Stimulated activated CD8-positive, alpha-beta memory T cell treated with anti-CD3 and anti-CD28 coated beads, Interleukin-12 subunit alpha, Interleukin-12 subunit beta, amount 100 ng/mL, for 1 hour (primary cell): ENCODE measurements around the gene AGFG1.
"Not testable (repeated sequence)": the region's sequence is repeated elsewhere in the genome, so short reads cannot be mapped to it uniquely, and the experiment has no call there.

Experiments
- DNase-seq: peaks from one replicate; pipeline ENCODE4 v3.0.0-alpha.2; 2020; ENCODE audit warnings: low read depth

Gene AGFG1

DNA sequence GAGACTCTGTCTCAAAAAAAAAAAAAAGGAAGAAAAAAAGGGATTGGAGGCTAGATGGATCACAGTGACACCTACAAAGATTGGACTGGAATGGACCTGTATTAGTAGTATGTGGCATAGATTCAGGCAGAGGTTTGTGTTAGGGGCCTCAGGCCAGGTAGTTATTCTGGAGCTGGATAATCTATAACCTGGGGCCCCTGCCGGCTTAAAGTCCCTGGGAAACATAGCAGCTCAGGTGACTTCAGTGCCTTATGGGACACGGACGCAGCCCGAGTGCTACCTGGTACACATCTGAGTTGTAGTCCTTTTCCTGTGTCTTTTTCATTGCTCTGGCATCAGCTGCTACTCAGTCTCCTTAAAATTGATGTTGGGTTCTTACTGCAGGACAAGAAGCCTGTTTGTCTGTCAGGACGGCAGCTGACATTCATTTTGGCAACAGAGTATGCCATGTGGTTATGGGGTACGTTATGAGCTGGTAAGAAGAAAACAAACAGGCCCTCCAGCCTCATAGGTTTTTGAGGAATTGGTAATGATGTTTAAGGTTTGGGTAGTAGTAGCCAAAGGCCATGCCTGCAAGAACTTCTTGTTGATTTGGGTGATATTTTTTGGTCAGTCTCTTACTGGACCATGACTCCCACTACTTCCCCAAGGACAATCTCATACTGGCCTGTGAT, 27.8 kb downstream of the AGFG1 start:
- DNase-seq = no peak

DNA sequence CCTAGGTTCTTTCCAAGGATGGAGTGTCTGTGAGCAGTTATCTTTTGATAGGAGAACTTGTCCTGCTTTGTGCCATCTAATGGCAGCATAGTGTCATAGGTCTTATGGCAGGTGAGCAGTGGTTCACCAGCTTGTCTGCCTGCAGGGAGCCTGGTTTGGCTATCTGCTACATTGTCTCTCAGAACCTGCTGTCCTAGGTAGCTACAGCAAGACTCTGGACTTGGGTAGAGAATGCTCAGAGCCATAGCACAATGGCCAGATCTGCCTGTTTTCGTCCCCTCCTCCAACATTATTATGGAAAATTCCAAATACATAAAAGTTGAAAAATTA, 28.3 kb downstream of the AGFG1 start:
- no peak for DNase-seq

DNA sequence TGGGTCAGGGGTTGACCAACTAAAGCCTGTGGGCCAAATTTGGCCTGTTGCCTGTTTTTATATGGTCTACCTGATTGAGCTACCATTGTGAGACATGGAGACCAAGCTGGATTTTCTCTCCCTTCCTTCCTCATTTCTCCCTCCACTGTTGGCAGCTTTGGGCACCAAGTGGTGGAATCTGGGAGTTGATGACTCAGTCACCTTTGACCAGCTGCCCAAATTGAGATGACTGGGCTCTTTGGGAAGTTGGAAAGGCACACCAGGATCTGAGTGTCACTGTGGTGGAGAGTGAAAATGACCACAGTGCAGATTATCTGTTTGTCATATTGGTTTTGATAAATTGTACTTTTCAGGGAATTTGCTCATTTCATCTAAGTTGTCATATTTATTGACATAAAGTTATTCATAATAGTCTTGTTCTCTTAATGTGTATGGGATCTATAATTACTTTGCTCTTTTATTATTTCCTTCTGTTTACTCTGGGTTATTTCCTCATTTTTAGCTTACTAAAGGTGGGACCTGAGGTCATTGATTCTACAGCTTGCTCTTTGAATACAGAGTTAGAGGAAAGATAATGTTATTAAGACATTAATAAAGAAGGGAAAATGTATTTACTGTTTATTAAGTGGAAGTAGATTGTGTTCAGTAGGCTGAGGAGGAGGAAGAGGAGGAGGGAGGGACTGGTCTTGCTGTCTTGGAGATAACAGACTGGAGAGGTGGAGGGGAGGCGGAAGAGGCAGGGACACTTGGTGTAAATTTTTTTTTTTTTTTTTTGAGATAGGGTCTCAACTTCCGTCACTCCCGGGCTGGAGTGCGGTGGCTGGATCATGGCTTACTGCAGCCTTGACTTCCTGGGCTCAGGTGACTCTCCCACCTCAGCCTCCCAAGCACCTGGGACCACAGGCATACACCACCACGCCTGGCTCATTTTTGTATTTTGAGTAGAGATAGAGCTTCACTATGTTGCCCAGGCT, 31.8 kb downstream of the AGFG1 start:
- no peak for DNase-seq

DNA sequence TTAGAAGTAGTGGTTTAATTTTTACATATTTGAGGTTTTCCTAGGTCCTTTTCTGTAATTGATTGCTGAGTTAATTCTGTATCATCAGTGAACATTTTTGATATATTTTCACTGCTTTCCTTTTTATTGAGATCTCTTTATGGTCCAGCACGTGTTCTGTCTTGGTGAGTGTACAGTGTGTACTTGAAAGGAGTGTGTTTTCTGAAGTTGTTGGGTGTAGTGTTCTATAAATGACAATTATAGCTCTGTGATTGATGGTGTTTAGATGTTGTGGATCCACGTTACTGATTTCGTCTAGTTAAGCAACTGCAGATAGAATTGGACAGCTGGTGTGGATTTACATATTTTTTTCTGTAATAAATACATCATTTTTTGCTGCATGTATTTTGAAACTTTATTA, 32.7 kb downstream of the AGFG1 start:
- DNase-seq = no peak

DNA sequence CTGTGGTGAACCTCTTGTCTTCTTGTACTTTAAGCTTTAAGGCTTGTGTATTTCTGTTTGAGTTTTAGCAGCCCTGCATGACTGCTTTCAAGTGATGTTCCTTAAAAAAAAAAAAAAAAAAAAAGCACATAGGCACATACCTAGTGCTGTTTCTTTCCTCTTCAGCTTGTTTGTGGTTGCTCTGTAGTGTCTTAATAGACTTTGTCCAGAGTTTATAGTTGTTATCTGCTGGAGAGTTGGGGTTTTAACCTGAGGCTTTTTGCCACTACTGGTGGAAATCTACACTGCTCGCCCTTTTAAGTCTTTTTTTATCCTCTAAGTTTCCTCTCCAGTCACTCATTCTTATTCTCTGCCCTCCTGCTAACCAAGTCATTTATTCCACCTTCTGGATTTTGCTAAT, 34.5 kb downstream of the AGFG1 start:
- no peak for DNase-seq

DNA sequence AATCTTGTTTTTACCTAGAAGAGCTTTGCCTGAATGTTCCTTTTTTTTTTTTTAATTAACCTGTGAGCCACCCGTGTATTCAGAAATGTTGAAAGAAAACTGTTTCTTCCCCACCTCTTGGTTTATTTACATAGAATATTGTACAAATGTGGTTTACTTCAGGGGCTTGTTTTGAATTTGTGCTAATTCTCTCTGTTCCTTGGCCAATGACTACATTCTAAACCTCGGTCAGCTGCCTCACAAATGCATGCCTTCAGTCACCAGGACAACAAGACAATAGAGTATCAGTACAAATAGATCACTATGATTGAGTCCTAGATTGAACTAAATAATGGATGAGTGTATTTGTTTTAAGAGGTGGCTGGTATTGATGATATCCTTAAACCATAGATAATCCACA, 36.0 kb downstream of the AGFG1 start:
- no peak for DNase-seq

DNA sequence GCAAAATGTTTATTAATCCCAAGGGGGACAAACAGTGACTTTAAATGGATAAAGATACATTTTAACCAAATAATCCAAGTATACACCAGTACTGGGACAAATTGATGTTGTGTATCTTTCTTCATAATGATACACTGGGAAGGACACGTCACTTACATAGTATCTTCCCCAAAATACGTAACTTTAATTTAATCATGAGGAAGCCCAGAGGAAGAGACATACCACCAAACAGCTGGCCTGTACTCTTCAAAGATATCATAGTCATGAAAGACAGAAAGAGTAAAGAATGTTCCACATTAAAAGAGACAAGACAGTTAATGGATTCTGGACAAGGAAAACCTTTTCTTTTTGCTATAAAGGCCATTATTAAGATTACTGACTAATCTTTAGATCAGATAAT, 37.1 kb downstream of the AGFG1 start:
- no peak for DNase-seq

DNA sequence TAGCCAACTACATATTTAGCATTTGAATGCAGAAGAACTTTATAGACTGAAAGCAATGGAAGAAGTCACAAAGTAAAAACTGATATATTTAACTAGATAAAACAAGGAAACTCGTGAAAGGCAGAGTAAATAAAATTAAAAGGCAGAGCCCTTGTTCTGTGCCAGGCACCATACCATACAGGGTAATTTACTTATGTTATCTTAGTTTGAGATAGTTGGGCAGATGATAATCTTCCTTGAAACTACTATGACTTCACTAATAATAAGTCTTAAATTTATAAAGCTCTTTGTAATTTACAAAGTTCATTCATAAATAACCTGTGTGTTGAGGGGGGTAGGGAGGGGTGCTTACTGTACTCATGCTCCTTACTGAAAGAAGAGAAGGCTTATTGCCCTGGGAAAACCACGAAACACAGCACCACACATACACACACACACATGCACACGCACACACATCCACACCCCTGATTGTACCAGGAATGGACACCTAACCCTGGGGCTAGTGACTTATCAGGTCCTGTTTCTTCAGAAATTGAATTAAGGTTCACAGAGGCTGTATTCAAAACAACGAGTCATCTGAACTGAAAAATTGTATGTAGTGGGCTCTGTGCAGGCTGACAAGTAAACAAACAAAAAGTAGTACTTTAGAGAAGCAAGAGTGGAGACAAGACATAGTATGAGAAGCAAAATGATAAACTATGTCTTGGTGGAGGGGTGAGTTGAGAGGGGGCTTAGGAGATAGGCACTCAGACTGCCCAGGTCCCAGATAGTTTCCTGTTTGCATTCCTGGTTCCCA, 38.1 kb downstream of the AGFG1 start:
- no peak for DNase-seq

DNA sequence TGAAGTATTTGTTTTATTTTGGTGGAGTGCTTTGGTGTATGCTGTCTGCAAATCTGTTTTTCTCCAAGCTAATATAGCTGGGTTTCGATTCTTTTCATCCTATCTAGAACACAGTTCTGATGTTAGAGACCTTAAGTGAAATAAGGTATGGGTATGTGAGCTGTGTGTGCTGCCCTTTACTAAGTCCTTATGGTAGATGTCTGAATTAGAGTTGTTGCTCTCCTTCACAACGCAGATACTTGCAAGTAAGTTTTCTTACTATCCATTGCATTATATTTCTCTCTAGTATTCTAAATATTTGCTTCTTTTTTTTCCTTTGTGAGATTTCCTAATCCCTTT, 38.6 kb downstream of the AGFG1 start:
- no peak for DNase-seq

DNA sequence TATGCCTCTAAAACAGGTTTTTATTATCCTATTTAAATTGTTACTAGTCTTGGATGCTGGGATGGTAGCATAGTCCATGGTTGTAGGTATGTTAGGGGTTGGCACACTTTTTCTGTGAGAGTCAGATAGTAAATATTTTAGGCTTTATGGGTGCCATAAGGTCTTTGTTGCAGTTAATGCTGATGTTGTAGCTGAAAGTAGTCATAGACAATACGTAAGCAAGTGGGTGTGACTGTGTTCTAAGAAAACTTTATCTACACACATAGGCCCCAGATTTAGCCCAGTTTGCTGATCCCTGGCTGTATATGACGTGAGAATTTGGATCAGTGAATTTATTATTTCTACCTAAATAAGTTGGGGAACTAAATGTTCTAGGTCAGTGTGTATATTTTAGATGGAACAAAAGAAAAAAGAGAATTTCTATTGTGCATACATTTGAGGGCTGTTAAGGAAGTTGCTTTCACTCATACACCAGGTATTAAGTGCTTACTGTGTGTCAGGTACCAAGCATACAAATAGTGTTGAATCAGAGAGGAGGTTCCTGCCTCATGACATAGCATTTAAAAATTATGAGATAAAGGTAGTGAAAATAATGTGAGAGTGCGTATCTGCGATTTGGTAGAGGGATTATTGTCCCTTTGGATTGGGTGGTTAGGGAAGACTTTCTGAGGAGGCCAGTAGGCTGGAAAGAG, 39.4 kb downstream of the AGFG1 start:
- no peak for DNase-seq

DNA sequence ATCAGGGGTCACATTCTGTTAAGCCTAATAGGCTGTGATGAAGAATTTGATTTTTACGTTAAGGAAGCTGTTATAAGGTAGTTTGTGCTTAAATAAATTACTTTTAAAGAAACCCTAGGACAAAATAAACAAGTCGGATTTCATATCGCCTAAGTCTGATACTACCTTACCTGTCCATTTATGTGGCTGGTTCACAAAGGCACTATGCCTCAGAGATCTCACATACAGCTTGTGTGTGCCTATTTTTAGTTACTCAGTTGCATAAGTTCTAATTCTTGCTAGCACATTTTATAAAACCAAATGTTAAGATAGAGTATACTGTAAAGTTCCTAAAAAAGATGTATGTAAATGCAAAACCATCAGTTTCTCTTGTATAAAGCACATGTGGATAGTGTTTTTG, 40.0 kb downstream of the AGFG1 start:
- no peak for DNase-seq

DNA sequence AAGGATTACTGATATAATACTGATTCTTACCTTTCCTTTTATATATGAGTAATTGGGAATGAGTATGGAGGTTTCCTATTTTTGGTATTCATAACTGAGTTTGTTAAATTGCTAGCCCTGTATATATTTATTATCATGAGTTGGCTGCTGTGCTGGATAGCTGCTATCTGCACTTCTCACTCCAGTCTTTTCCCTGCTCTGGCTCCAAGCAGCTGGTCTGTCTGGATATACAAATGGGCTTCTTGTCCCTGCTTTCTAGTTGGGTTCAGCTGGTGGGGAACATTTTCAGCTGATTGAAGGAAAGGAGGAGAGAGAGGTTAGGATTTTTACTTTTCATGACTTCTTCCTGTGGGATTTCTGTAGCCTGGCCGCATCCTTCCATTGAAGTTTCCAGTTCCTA, 41.2 kb downstream of the AGFG1 start:
- no peak for DNase-seq

DNA sequence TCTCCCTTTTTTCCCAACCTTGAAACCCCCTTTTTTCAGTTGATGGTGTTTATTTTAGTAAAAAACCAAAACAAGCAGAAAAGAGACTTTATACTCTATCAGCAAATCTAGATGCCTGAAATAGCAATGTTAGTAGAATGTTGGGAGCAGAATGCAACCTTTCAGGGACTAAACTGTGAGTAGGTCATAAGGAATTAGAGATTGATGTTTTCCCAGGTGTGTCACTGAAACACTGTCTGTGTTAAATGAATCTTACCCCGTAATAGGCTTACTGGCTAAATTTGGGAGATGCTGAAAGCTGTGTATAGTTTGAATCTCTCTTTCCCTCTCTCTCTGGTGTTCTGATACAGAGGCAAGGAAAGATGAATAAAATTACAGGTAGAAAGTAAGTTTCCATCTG, 43.8 kb downstream of the AGFG1 start:
- DNase-seq = no peak

DNA sequence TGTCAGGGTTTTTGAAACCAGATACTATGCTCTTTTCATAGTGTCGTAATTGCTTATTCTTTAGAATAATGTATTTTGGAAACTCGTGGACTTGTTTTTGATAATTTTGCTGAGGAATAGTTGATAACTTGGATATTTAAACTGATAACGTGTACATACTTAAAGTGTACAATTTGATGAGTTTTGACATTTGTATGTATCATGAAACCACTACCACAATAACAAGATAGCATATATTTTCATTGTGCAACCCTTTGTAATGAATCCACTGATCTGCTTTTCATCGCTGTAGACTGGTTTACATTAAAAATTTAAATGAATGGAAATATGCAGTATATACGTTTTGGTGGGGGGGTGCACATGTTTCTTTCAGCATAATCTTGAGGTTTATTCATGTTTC, 45.8 kb downstream of the AGFG1 start:
- no peak for DNase-seq

DNA sequence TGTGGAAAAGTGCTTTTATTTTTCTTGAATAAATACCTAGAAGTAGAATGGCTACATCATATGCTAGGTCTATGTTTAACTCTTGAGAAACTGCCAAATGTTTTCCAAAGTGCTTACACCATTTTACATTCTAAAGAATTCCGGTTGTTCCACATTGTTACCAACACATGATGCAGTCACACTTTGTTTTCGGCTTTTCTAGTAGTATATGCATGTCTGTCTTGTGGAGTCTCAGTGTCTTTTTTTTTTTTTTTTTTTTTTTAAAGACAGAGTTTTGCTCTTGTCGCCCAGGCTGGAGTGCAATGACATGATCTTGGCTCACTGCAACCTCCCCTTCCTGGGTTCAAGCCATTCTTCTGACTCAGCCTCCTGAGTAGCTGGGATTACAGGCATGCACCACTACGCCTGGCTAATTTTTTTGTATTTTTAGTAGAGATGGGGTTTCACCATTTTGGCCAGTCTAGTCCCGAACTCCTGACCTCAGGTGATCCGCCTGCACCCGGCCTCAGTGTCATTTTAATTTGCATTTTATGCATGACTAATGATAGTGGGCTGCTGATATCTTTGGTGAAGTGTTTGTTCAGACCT, 46.4 kb downstream of the AGFG1 start:
- DNase-seq = not testable (repeated sequence)

DNA sequence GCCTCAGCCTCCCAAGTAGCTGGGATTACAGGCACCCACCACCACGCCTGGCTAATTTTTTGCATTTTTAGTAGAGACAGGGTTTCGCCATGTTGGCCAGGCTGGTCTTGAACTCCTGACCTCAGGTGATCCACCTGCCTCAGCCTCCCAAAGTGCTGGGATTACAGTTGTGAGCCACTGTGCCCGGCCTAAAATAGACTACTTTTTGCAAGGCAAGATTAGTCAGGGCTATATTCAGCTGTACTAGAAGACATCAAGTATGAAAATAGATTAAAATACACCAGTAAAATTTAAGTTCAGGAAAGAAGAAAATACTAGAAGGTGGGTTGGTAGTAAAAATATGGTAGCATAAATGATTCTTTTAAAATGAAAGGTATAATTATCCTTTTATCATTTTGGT, 49.2 kb downstream of the AGFG1 start:
- not testable (repeated sequence) for DNase-seq

DNA sequence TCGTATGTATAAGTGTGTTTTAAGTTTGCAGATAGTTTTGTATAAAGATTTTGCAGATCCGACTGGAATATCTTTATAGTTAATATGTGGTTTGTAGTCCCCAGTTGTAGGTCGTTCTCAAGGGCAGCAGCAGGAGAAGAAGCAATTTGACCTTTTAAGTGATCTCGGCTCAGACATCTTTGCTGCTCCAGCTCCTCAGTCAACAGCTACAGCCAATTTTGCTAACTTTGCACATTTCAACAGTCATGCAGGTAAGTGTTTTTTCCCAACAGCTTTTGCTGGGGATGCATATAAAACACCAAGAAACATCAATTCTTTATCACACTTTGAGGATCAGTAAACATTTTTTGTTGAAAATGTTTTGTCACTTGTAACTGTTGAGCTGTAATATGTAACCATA, 52.7 kb downstream of the AGFG1 start:
- DNase-seq = no peak

DNA sequence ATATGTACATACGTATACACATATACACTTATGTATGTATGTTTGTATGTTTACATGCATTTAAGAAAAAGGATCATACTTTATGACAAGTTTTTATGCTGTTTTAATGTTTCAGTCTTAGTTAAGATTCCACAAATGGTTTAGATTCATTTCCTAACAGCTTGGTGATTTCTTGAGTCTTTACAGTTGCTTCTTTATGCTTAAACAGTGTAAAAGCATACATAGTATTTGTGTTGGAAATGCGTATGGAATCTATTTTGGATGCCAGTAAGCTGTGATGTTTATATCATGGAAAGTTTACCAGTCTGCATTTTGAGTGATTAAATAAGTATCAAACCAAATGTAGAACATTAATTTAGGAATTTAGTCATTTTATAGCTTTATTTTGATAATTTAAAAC, 55.4 kb downstream of the AGFG1 start:
- DNase-seq = no peak

DNA sequence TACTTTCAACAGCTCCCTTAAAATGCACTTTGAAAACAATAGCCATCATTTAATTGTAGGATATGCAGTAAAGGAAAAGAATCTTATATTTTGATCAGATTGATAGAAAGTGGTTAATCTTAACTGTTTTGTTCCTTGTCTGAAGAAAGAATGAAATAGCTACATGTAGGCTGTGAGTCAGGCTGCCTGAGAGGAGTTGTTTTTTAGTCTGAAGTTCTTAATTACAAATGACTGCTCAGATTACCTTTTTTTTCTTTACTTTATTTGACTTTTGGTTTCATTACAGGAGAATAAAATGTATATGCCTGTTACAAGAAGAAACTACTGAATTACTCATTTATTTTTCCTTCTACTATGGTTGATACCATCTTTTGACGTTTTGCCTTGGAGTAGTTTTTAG, 56.8 kb downstream of the AGFG1 start:
- no peak for DNase-seq

DNA sequence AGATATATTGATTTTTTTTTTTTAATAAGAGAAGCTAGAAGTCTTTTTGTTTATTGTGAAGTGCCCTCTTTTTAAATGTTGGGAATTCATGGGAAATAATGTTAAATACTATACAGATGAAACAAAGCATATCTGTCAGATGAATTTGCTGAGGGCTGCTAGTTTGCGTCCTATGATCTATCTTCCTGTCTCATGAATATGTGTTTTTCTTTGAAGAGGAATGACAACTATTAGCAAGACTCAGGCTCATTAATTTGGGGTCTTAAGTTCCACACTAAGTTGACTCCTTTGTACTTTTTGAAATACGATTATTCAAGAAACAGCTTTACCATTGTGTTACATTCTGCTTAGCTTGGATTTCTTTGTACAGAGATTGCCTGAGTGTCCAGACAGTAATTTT, 57.9 kb downstream of the AGFG1 start:
- no peak for DNase-seq

DNA sequence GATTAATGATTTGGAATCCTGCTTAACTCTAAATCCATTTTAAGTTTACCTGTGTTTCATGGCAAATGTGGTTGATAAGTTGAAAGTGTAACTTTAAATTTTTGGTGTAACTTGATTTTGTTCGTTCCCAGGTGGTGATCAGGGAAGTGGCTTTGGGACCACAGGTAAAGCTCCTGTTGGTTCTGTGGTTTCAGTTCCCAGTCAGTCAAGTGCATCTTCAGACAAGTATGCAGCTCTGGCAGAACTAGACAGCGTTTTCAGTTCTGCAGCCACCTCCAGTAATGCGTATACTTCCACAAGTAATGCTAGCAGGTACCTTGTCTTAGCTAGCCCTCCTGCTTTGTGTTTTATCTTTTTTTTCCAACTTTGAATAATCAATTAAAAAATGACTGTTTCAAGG, 62.8 kb downstream of the AGFG1 start:
- no peak for DNase-seq

DNA sequence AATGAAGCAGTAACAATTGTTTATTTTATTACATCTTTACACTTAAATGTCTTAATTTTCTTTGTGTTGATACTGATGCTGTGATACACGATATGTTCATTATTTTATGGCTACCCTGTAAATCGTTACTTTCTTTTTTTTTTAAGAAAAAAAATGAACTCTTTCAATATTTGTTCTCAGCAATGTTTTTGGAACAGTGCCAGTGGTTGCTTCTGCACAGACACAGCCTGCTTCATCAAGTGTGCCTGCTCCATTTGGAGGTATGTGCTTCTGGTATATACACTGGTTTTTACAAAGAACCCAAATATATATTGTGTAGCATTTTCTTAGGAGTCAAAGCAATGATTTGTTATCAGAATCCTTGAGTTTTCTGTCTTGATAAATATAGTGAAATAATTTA, 64.5 kb downstream of the AGFG1 start:
- DNase-seq = no peak
